ENCODE results near the gene APOD. TPM values are rescaled to one million over a fixed set of nuclear protein-coding genes. Genes with fewer than 3 reads are reported as not detected.

APOD gene
- total RNA-seq, 1 experiment from 2014 or later: not detected

- no peak for DNase-seq (ENCODE audit: low read depth)
Measured at GRCh38 chr3:195531683-195532082, 52.1 kb downstream of the APOD start.

GRCh38 chr3:195526492-195526891 lies 57.2 kb downstream of the APOD start:
- DNase-seq (ENCODE audit: low read depth): no peak

GRCh38 chr3:195524171-195524896 lies 59.4 kb downstream of the APOD start:
- no peak for DNase-seq (ENCODE audit: low read depth)

GRCh38 chr3:195522254-195523023 lies 61.3 kb downstream of the APOD start:
- DNase-seq (ENCODE audit: low read depth): no peak

Small RNA genes within 50 kb of the gene (small RNA-seq; reads per million reads assigned to genes)
- gene RN7SL73P: not detected
- not detected for gene RNU6ATAC24P

Other genes starting within 250 kb of the APOD start
- 36.5 and 47.5 TPM in 2 replicates for gene ACAP2, start 140.9 kb downstream of the APOD start, total RNA-seq (2014; rRNA removed; shearing (Covaris generic))
- gene PPP1R2, start 40.6 kb downstream of the APOD start, total RNA-seq (2014; rRNA removed; shearing (Covaris generic)): 115 and 180 TPM in 2 replicates
- gene MUC20, start 137.0 kb upstream of the APOD start, total RNA-seq (2014; rRNA removed; shearing (Covaris generic)): not detected in 2 replicates
- 0.07 and 0.26 TPM in 2 replicates for gene MUC4, start 228.0 kb upstream of the APOD start, total RNA-seq (2014; rRNA removed; shearing (Covaris generic))

Measured in HT1080 (cell line).